ENCODE data around the gene ZNF699. TPM values are rescaled to one million over a fixed set of nuclear protein-coding genes. Genes with fewer than 3 reads are reported as not detected.

The ZNF699 gene
- total and polyA plus RNA-seq, 2 experiments from 2014 or later, result 3.0 to 11.8 TPM

Other genes starting within 250 kb of the ZNF699 start
- not detected in 2 replicates for gene OR1M1, start 222.8 kb downstream of the ZNF699 start, total RNA-seq (2014; rRNA removed; shearing (Covaris generic))
- not detected in 2 replicates for gene OR1M1, start 222.8 kb downstream of the ZNF699 start, polyA plus RNA-seq (2016; fragmentation: Nextera tagmentation; extraction: Ambion mirVana)
- not detected in 2 replicates for gene OR7G2, start 202.4 kb downstream of the ZNF699 start, total RNA-seq (2014; rRNA removed; shearing (Covaris generic))
- not detected in 2 replicates for gene OR7G2, start 202.4 kb downstream of the ZNF699 start, polyA plus RNA-seq (2016; fragmentation: Nextera tagmentation; extraction: Ambion mirVana)
- gene OR7G1, start 194.1 kb downstream of the ZNF699 start, total RNA-seq (2014; rRNA removed; shearing (Covaris generic)), result not detected in 2 replicates
- gene OR7G1, start 194.1 kb downstream of the ZNF699 start, polyA plus RNA-seq (2016; fragmentation: Nextera tagmentation; extraction: Ambion mirVana), result not detected in 2 replicates
- not detected in 2 replicates for gene OR7G3, start 182.9 kb downstream of the ZNF699 start, total RNA-seq (2014; rRNA removed; shearing (Covaris generic))
- gene OR7G3, start 182.9 kb downstream of the ZNF699 start, polyA plus RNA-seq (2016; fragmentation: Nextera tagmentation; extraction: Ambion mirVana), result not detected in 2 replicates
- 24.7 and 32.4 TPM in 2 replicates for gene ZNF317, start 169.4 kb downstream of the ZNF699 start, total RNA-seq (2014; rRNA removed; shearing (Covaris generic))
- 22.7 and 25.2 TPM in 2 replicates for gene ZNF317, start 169.4 kb downstream of the ZNF699 start, polyA plus RNA-seq (2016; fragmentation: Nextera tagmentation; extraction: Ambion mirVana)
- not detected in 2 replicates for gene OR7D2, start 130.9 kb downstream of the ZNF699 start, total RNA-seq (2014; rRNA removed; shearing (Covaris generic))
- gene OR7D2, start 130.9 kb downstream of the ZNF699 start, polyA plus RNA-seq (2016; fragmentation: Nextera tagmentation; extraction: Ambion mirVana), result not detected in 2 replicates
- gene OR7D4, start 90.2 kb downstream of the ZNF699 start, total RNA-seq (2014; rRNA removed; shearing (Covaris generic)), result not detected in 2 replicates
- gene OR7D4, start 90.2 kb downstream of the ZNF699 start, polyA plus RNA-seq (2016; fragmentation: Nextera tagmentation; extraction: Ambion mirVana), result not detected in 2 replicates
- not detected in 2 replicates for gene OR7E24, start 58.9 kb downstream of the ZNF699 start, total RNA-seq (2014; rRNA removed; shearing (Covaris generic))
- not detected in 2 replicates for gene OR7E24, start 58.9 kb downstream of the ZNF699 start, polyA plus RNA-seq (2016; fragmentation: Nextera tagmentation; extraction: Ambion mirVana)
- gene ZNF559, start 14.3 kb upstream of the ZNF699 start, total RNA-seq (2014; rRNA removed; shearing (Covaris generic)), result 18.9 and 20.8 TPM in 2 replicates
- gene ZNF559, start 14.3 kb upstream of the ZNF699 start, polyA plus RNA-seq (2016; fragmentation: Nextera tagmentation; extraction: Ambion mirVana), result 15.4 and 19.3 TPM in 2 replicates
- gene ZNF177, start 53.2 kb upstream of the ZNF699 start, total RNA-seq (2014; rRNA removed; shearing (Covaris generic)), result 5.0 and 7.1 TPM in 2 replicates
- gene ZNF177, start 53.2 kb upstream of the ZNF699 start, polyA plus RNA-seq (2016; fragmentation: Nextera tagmentation; extraction: Ambion mirVana), result 5.6 and 5.8 TPM in 2 replicates
- 12.0 and 13.9 TPM in 2 replicates for gene ZNF266, start 125.7 kb upstream of the ZNF699 start, total RNA-seq (2014; rRNA removed; shearing (Covaris generic))
- 11.0 and 12.7 TPM in 2 replicates for gene ZNF266, start 125.7 kb upstream of the ZNF699 start, polyA plus RNA-seq (2016; fragmentation: Nextera tagmentation; extraction: Ambion mirVana)
- 0.14 and 0.31 TPM in 2 replicates for gene ZNF560, start 188.8 kb upstream of the ZNF699 start, total RNA-seq (2014; rRNA removed; shearing (Covaris generic))
- not detected in 2 replicates for gene ZNF560, start 188.8 kb upstream of the ZNF699 start, polyA plus RNA-seq (2016; fragmentation: Nextera tagmentation; extraction: Ambion mirVana)
- 20.0 and 22.7 TPM in 2 replicates for gene ZNF426, start 228.8 kb upstream of the ZNF699 start, total RNA-seq (2014; rRNA removed; shearing (Covaris generic))
- gene ZNF426, start 228.8 kb upstream of the ZNF699 start, polyA plus RNA-seq (2016; fragmentation: Nextera tagmentation; extraction: Ambion mirVana), result 10.5 and 11.0 TPM in 2 replicates